ENCODE measurements around the gene ELAVL1. TPM values are rescaled to one million over a fixed set of nuclear protein-coding genes. Genes with fewer than 3 reads are reported as not detected.

ELAVL1 gene
- total RNA-seq, 1 donor from 2014 or later, result 116 TPM

- peaks cover 13% of the 10 kb centered on the region for H3K4me1 Mint-ChIP-seq
- peaks cover 6% of the 10 kb centered on the region for H3K27me3 Mint-ChIP-seq (ENCODE audit: low read depth)
- DNase-seq (ENCODE audit: low spot score in 2 of 2, unreplicated experiment in 2 of 2), result no peak
- no peak overlapping the region for H3K27ac Mint-ChIP-seq
- H3K9me3 Mint-ChIP-seq, result no peaks in the 10 kb centered on the region
- H3K4me3 Mint-ChIP-seq, result no peak overlapping the region
- TF ChIP-seq CTCF (IDR thresholded peaks at IDR 0.05; ENCODE audit: unreplicated experiment), result no peak
- H3K36me3 Mint-ChIP-seq, result peaks cover 16% of the 10 kb centered on the region
These were observed 96.5 kb downstream of the ELAVL1 start for GRCh38 chr19:7908742-7909461.

Other genes with a start within 250 kb of the ELAVL1 start
- 1.2 to 2.1 TPM (median 1.5 TPM) in 3 replicates for gene CLEC4M, start 242.4 kb downstream of the ELAVL1 start, total RNA-seq
- 18.5 to 21.7 TPM (median 19.5 TPM) in 3 replicates for gene EVI5L, start 175.4 kb downstream of the ELAVL1 start, total RNA-seq
- 23.4 to 25.1 TPM (median 24.0 TPM) in 3 replicates for gene PRR36, start 131.3 kb downstream of the ELAVL1 start, total RNA-seq
- 4.3 to 5.2 TPM (median 4.9 TPM) in 3 replicates for gene LRRC8E, start 117.1 kb downstream of the ELAVL1 start, total RNA-seq
- gene MAP2K7, start 101.8 kb downstream of the ELAVL1 start, total RNA-seq, result 52.1 to 55.6 TPM (median 52.2 TPM) in 3 replicates
- 1.2 to 1.7 TPM (median 1.2 TPM) in 3 replicates for gene TGFBR3L, start 90.8 kb downstream of the ELAVL1 start, total RNA-seq
- gene SNAPC2, start 85.3 kb downstream of the ELAVL1 start, total RNA-seq, result 15.6 to 16.8 TPM (median 16.3 TPM) in 3 replicates
- 50.5 to 53.6 TPM (median 51.2 TPM) in 3 replicates for gene CTXN1, start 79.5 kb downstream of the ELAVL1 start, total RNA-seq
- gene TIMM44, start 62.0 kb downstream of the ELAVL1 start, total RNA-seq, result 76.3 to 80.7 TPM (median 78.3 TPM) in 3 replicates
- gene CCL25, start 47.1 kb upstream of the ELAVL1 start, total RNA-seq, result 0.29 to 0.42 TPM in 2 of 3 replicates, not detected in the other
- gene FBN3, start 144.0 kb upstream of the ELAVL1 start, total RNA-seq, result 115 to 124 TPM (median 120 TPM) in 3 replicates
- gene CERS4, start 203.7 kb upstream of the ELAVL1 start, total RNA-seq, result 60.1 to 72.7 TPM (median 67.0 TPM) in 3 replicates